Stimulated activated CD4-positive, alpha-beta T cell treated with anti-CD3 and anti-CD28 coated beads, Interleukin-1b, Interleukin-23, amount 100 ng/mL, for 1 hour (primary cell): ENCODE measurements around the gene USP48.
"Not testable (repeated sequence)": the region's sequence is repeated elsewhere in the genome, so short reads cannot be mapped to it uniquely, and the experiment has no call there.

Experiments
- DNase-seq, 2 donors: peaks; one replicate each; pipeline ENCODE4 v3.0.0-alpha.2; 2020; ENCODE audit warnings: low read depth in 2 of 2

USP48 gene

GRCh38 chr1:21636029-21636428, 146.9 kb downstream of the USP48 start:
- DNase-seq: no peak

DNA sequence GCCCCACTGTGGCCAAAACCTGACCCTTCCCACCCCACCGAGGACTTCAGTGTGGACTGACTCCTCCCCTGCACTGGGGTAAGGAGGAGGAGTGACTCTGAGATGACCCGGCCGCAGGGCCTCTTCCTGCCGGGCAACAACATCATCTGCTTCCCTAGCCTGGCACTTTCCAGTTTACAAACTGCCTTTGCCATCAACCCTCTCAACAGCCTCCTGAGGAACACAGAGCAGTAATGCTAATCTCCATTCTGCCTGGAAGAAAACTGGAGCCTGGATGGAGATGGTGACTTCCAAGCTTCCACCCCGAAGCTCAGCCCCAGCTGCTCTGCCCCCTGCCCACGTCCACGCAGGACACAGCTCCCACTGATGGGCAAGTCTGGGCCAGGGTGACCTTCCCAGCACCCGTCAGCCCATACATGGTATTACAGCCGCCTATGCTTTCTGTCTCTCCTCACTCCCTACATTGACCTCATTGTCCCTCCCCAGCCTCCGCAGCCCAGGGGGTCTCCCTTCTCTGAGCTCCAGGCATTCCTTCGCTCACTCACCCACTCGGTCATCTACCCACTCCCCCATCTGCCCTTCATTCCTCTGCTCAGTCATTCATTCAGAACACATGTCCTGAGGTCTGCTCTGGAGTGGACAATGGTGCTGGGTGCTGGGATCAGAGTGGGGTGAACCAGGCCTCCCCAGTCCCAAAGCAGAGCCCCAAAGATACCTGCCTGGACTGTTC, 148.0 kb downstream of the USP48 start:
- no peak for DNase-seq

- no peak for DNase-seq
Measured at GRCh38 chr1:21633992-21634805, 148.8 kb downstream of the USP48 start.

DNA sequence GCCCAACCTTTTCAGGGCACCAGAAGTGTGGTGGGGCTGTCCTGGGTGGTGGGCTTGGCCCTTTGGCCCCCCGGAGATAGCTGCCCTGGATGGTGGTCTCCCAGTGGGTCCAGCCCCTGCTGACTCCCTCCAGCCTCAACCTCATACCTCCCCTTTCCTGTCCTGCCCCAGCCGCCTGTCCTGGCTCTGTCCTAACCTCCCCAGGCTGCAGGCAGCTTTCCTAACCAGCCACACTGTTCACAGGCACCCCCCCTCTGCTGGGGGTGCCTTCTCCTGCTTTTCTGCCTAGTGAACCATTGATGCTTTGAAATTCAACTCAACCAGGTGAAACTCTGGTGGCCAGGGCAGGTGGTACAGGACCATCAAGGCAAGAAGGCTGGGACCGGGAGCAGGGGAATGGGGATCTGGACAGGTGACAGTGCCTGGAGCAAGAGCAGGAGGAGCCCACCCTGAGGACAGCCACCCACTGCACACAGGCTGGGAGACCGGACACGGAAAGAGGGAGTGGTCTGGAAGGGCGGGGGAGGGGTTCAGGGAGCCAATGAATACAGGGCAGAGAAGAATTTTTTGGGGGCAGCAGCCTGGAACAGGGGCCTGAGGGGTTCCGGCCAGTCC, 149.7 kb downstream of the USP48 start:
- DNase-seq: no peak

DNA sequence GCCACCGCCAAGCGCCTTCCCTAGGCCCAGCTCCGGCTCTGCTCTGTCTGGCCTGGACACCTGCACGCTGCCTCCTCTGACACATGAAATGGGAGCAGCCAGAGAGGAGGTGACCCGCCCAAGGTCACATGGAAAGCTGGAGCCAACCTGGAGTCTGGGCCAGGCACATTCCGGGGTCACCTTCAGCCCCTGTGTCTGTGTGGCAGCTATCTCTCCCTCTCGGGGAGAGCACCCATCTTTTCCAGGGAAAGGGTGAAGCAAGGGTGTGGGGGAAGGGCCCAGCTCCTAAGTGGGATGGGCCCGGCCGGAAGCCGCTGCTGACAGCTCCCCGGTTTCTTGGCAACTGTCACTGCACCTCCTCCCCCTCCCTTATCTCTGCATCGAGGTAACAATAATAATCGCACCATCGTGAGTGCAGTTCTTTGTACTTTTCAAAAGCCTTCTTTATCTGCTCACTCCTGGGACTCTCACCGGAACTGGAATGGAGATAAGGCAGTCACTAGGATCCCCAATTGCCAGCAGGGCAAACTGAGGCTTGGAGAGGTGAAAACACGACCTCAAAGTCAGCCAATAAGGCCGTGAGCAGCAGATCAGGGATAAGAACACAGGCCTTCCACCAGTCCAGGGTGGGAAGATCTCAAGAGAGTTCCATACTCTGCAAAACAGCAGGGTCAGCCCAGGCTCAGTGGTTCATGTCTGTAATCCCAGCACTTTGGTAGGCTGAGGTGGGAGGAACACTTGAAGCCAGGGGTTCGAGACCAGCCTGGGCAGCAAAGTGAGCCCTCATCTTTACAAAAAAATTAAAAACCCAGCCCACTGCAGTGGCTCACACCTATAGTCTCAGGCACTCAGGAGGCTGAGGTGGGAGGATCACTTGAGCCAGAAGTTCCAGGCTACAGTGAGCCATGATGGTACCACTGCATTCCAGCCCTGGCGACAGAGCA, 150.7 kb downstream of the USP48 start:
- DNase-seq: no peak

GRCh38 chr1:21631590-21631943, 151.4 kb downstream of the USP48 start:
- not testable (repeated sequence) for DNase-seq

DNA sequence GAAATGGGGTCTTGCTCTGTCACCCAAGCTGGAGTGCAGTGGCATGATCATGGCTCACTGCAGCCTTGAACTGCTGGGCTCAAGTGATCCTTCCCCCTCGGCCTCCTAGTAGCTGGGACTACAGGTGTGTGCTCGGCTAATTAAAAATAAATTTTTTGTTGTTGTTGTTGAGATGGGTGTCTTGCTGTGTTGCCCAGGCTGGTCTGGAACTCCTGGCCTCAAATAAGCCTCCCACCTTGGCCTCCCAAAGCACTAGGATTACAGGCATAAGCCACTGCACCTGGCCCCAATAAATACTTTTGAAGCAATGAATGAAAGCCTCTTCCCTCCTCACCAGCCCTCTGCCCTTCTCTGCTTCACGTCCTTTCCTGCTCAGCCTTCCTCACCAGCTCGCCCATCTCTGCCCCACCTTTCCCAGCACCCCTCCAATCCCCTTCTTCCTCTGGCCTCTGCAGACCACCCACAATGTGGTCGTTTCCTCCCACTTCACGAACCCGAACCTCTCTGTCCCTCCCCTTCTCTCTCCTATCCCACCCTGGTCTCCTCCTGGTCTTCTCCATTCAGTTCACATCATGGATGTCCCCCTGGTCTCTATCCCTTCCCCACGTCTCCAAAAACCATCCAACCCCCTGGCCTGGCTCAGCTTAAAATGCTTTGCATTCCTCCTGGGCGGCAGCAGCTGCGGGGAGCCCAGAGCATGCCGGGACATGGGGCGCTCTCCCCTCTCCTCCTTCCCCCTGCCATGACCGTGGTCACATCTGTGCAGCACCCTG, 152.2 kb downstream of the USP48 start:
- no peak for DNase-seq

DNA sequence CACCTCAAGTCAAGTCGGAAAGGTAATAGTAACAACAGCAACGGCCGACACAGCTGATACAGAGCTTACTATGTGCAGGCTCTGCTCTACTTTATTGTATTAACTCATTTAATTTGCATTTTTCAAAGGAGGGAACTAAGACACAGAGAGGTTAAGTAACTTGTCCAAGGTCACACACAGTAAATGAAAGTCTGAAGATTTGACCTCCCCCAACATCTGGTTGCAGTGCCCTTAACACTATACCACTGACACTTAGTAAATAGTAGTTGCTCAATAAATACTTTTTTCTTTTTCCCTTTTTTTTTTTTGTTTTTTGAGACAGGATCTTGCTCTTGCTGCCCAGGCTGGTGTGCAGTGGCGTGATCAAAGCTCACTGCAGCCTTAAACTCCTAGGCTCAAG, 153.0 kb downstream of the USP48 start:
- no peak for DNase-seq

DNA sequence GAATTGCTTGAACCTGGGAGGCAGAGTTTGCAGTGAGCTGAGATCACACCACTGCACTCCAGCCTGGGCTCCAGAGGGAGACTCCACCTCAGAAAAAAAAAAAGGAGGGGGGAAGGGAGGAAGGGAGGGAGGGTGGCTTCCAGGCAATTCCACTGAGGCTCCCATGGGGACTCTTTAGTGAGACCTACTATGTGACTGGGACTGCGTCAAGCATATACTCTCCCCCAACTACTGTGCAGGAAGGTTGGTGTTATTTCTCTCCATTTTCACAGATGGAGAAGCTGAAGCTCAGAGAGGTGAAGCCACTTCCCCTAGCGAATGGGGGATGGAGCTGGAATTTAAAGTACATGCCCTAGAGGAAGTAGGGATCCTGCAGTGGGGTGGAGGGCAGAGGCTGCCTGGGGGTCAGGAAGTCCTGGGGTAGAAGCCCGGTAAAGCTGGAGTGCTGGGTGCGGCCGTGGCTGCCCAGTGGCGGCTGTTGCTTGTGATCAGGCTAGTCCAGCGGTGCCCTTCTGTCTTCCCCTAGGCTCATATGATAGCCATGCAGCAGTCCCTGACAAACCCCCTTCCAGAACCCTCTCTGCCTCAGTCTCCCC, 154.1 kb downstream of the USP48 start:
- DNase-seq: no peak
